ENCODE data around the gene KDM4B. TPM values are rescaled to one million over a fixed set of nuclear protein-coding genes. Genes with fewer than 3 reads are reported as not detected.
A peak's percentile ranks its signal among the peaks of the same experiment; 100 is the strongest.
"Not testable (repeated sequence)": the region's sequence is repeated elsewhere in the genome, so short reads cannot be mapped to it uniquely, and the experiment has no call there.

The KDM4B gene
- 11.7 and 13.7 TPM in 2 replicates for total RNA-seq

GRCh38 chr19:4968462-4969291 is at the start of gene KDM4B:
Gene KDM4B, plus strand, starts transcription at chr19:4969113. Its CDS starts 63,778 bp downstream, at chr19:5032891.
- DNase-seq (ENCODE audit: low read depth, low spot score): peak; percentile 99

GRCh38 chr19:4922530-4923275 is 46.2 kb upstream of the KDM4B start:
- no peak for DNase-seq (ENCODE audit: low read depth, low spot score)

- no peak for DNase-seq (ENCODE audit: low read depth, low spot score)
Measured at GRCh38 chr19:4923276-4923747, 45.6 kb upstream of the KDM4B start.

- no peak for DNase-seq (ENCODE audit: low read depth, low spot score)
Measured at GRCh38 chr19:4929186-4929585, 39.7 kb upstream of the KDM4B start.

GRCh38 chr19:4930664-4931063 is 38.2 kb upstream of the KDM4B start:
- DNase-seq (ENCODE audit: low read depth, low spot score): no peak

- DNase-seq (ENCODE audit: low read depth, low spot score): no peak
Measured at GRCh38 chr19:4932711-4933110, 36.2 kb upstream of the KDM4B start.

GRCh38 chr19:4933528-4933927 is 35.4 kb upstream of the KDM4B start:
- no peak for DNase-seq (ENCODE audit: low read depth, low spot score)

- no peak for DNase-seq (ENCODE audit: low read depth, low spot score)
Measured at GRCh38 chr19:4935444-4935843, 33.5 kb upstream of the KDM4B start.

- DNase-seq (ENCODE audit: low read depth, low spot score): no peak
Measured at GRCh38 chr19:4937060-4937459, 31.9 kb upstream of the KDM4B start.

GRCh38 chr19:4938461-4938860 is 30.5 kb upstream of the KDM4B start:
- DNase-seq (ENCODE audit: low read depth, low spot score): not testable (repeated sequence)

- no peak for DNase-seq (ENCODE audit: low read depth, low spot score)
Measured at GRCh38 chr19:4939466-4939865, 29.4 kb upstream of the KDM4B start.

GRCh38 chr19:4941638-4942169 is 27.2 kb upstream of the KDM4B start:
- DNase-seq (ENCODE audit: low read depth, low spot score): not testable (repeated sequence)

GRCh38 chr19:4950650-4951049 is 18.3 kb upstream of the KDM4B start:
- DNase-seq (ENCODE audit: low read depth, low spot score): not testable (repeated sequence)

GRCh38 chr19:4951656-4952055 is 17.3 kb upstream of the KDM4B start:
- DNase-seq (ENCODE audit: low read depth, low spot score): no peak

GRCh38 chr19:4952945-4953344 is 16.0 kb upstream of the KDM4B start:
- DNase-seq (ENCODE audit: low read depth, low spot score): no peak

- not testable (repeated sequence) for DNase-seq (ENCODE audit: low read depth, low spot score)
Measured at GRCh38 chr19:4954320-4955149, 14.4 kb upstream of the KDM4B start.

- no peak for DNase-seq (ENCODE audit: low read depth, low spot score)
Measured at GRCh38 chr19:4955274-4955673, 13.6 kb upstream of the KDM4B start.

- no peak for DNase-seq (ENCODE audit: low read depth, low spot score)
Measured at GRCh38 chr19:4957981-4958380, 10.9 kb upstream of the KDM4B start.

- no peak for DNase-seq (ENCODE audit: low read depth, low spot score)
Measured at GRCh38 chr19:4962085-4962619, 6.8 kb upstream of the KDM4B start.

GRCh38 chr19:4965061-4965460 is 3.9 kb upstream of the KDM4B start:
- DNase-seq (ENCODE audit: low read depth, low spot score): no peak

- no peak for DNase-seq (ENCODE audit: low read depth, low spot score)
Measured at GRCh38 chr19:4966591-4966990, 2.3 kb upstream of the KDM4B start.
